Epithelial cell of esophagus (primary cell): ENCODE data around the gene KRTAP3-1.

ENCODE experiments used
- DNase-seq: peaks from one replicate; pipeline ENCODE4 v3.0.0; 2010; ENCODE audit warnings: low read depth
- H3K4me3 ChIP-seq: 2 replicates; pipeline ENCODE4 v1.5.1; 2011; ENCODE audit warnings: mild to moderate bottlenecking, low read length, control low read depth
- TF ChIP-seq, protein P1 (sequence below): IDR thresholded peaks from 2 replicates; pipeline ENCODE4 v1.5.1; 2011; ENCODE audit warnings: low read depth, mild to moderate bottlenecking, low read length, control low read depth, inconsistent platforms; ENCODE audit not compliant: insufficient read depth; ENCODE audit errors: missing control alignments

KRTAP3-1 gene

DNA sequence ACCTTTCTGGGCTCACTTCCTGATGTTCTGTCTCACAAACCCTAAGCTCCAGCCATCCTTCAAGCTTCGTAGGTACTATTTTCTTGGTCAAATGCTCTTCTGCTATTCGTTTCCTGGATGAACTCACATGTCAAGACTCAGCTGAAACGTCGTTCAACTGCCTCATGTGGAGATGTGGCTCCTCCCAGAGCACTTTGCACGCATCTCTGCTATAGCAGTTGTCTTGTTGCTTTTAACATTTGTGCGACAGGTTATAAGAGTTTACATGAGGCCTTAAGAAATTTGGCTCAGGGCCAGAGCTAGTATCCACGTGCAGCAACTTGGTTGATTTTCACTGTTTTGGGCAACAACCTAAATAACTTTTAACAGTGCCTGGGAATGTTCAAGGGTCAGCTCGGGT is 22.0 kb downstream of the KRTAP3-1 start:
- TF ChIP-seq, protein P1, sequence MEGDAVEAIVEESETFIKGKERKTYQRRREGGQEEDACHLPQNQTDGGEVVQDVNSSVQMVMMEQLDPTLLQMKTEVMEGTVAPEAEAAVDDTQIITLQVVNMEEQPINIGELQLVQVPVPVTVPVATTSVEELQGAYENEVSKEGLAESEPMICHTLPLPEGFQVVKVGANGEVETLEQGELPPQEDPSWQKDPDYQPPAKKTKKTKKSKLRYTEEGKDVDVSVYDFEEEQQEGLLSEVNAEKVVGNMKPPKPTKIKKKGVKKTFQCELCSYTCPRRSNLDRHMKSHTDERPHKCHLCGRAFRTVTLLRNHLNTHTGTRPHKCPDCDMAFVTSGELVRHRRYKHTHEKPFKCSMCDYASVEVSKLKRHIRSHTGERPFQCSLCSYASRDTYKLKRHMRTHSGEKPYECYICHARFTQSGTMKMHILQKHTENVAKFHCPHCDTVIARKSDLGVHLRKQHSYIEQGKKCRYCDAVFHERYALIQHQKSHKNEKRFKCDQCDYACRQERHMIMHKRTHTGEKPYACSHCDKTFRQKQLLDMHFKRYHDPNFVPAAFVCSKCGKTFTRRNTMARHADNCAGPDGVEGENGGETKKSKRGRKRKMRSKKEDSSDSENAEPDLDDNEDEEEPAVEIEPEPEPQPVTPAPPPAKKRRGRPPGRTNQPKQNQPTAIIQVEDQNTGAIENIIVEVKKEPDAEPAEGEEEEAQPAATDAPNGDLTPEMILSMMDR, result no peak
- peak; percentile 29 for DNase-seq
- H3K4me3 ChIP-seq, result no peak overlapping the region

DNA sequence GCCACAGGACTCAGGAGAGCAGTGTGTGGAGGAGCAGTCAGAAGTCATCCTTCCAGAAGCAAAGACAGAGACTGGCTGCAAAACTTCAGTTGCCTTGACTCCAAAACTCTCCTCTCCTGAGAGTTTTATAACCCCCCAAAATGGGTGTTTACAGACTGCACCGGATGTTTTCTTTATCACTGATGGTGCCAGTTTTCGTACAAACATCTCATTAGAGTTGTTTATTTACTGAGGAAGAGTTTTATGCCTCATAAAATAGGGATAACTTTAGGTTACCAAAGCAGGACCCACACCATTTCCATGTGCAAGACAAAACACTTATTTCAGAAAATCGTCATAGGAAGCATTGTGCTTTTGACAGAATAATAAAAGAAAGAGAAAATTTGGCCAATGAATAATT is 24.7 kb downstream of the KRTAP3-1 start, which contains the start of gene KRT40:
Gene KRT40 (minus strand): TSS at position 101 of the 400 bp plus-strand sequence. CDS start 53 bp downstream, at position 48.
- DNase-seq, result no peak
- TF ChIP-seq, protein P1, result no peak
- H3K4me3 ChIP-seq, result no peak within 1 kb of the TSS

DNA sequence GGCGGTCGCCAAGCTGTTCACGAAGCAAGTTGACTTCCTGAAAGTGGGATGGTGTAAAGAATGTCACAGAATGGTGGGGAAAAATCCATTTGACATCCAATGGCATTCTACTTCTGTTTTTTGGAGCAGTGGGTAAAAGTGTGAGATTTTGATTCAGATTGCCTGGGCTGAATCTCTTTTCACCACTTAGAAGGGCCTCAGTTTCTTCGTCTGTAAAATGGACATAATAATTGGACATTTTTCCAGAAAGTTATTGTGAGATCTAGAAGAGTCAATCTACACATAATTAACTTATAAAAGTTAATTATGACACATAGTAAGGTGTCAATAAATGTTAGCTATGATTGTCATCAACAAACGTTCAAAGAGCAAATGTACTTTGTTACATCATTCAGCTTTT is 27.8 kb downstream of the KRTAP3-1 start:
- TF ChIP-seq, protein P1, result no peak
- no peak overlapping the region for H3K4me3 ChIP-seq

DNA sequence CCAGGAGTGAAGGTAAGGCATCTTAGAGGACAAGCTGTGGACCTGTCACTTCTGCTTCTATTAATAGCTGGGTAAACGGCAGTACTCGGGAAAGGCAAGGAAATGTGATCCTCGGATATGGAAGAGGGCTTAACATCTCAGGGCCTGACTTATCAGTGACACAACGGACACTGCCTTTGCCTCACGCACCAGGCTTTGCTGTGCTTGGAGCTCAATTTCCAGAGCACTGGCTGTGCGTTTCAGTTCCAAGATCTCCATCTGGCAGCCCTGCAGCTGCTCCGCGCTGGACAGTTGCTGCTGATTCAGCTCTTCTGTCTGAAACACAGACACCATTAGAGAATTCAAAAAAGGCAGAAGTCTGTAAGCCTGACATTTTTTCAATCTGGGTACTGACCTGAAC is 28.3 kb downstream of the KRTAP3-1 start:
- DNase-seq, result no peak
- no peak overlapping the region for H3K4me3 ChIP-seq
- TF ChIP-seq, protein P1, result no peak

More for the DNA sequence above, 27.8 kb downstream of the KRTAP3-1 start:
- DNase-seq, result no peak

DNA sequence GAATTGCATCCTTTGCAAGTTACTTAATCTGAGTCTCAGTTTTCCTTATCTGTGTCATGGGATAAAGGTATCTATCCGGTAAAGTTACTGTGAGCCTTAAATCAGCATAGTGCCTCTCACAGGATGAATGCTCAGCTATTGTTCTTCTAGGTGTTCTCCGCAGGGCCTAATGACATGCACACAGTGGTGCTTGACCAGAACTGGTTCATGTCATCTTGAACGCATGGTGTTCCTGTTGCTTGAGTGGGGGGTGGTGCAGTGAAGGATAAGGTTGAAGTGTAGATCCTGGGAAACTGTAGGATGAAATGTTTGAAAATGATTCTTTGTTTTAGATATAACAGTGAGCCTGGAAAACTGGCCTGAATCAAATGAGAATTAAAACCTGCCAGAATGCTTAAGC is 28.8 kb downstream of the KRTAP3-1 start:
- TF ChIP-seq, protein P1, result no peak
- DNase-seq, result no peak
- no peak overlapping the region for H3K4me3 ChIP-seq

DNA sequence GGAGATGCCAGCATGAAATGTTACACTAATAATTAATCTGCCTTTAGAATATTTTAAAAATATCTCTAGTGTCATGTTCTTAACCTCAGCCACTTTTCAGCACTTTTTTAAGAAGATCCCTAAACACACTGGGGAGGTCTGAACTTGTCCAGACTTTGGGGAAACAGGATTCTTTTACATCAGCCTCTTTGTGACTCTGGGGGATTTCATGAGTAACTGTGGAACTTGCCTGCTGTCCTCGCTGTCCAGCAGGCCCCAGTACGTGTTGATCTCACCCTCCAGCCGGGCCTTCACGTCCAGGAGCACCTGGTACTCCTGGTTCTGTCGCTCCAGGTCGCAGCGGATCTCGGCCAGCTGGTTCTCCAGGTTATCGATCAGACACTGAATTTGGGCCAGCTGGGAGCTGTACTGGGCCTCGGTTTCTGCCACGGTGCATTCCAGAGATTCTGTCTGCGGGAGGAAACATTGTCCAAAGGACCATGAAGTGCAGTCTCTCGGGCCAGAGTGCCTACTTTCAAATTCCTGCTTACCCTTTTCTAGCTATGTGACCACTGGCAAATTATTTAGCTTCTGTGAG is 30.3 kb downstream of the KRTAP3-1 start:
- H3K4me3 ChIP-seq, result no peak overlapping the region
- TF ChIP-seq, protein P1, result no peak
- peak; percentile 38 for DNase-seq

DNA sequence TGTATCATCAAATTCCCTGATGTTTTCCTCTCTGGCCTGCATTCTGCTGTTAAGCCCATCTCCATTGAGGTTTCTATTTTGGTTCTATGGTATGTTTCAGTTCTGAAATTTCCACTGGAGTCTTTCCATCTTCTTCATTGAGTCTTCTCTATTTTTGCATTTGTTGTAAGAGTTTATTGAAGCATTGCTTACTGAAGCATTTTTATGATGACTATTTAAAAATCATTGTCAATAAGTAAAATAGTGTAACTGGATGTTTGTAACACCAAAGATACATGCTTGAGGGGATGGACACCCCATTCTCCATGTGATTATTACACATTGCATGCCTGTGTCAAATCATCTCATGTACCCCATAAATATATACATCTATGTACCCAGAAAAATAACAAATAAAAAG is 33.4 kb downstream of the KRTAP3-1 start:
- no peak overlapping the region for H3K4me3 ChIP-seq
- TF ChIP-seq, protein P1, result no peak
- DNase-seq, result no peak
